OCI-LY7 (cell line): ENCODE measurements around the gene SCNN1B. TPM values are rescaled to one million over a fixed set of nuclear protein-coding genes. Genes with fewer than 3 reads are reported as not detected.

Experiments
- BruUV-seq: library from RNA; stranded (reverse); fragments of 400-500 nt; replicated peaks from 2 replicates; lab custom pipeline; 2021; lab: Mats Ljungman, UMichigan
- CTCF ChIA-PET: fragments of 300-600 bp; sonication (Branson Sonifier 250); formaldehyde crosslinking; loops from one replicate; lab custom pipeline; 2022; ENCODE audit warnings: antibody characterized with exemption; ENCODE audit not compliant: unreplicated experiment; lab: Charles Lee
- POLR2A ChIA-PET: fragments of 300-600 bp; sonication (Branson Sonifier 250); formaldehyde crosslinking; loops from one replicate; lab custom pipeline; 2022; ENCODE audit warnings: antibody characterized with exemption; lab: Charles Lee
- DNase-seq: peaks from one replicate; pipeline ENCODE4 v3.0.0-alpha.2; 2015; ENCODE audit warnings: low spot score
- H2AFZ ChIP-seq: fragments of 200-600 bp; sonication (generic), shearing (Covaris generic); 2 replicates; pipeline ENCODE4 v1.6.1; 2014; ENCODE audit warnings: mild to moderate bottlenecking, antibody characterized with exemption, low read length, moderate library complexity
- H3K27ac ChIP-seq: fragments of 200-600 bp; sonication (generic); 2 replicates; pipeline ENCODE4 v1.5.1; 2014; ENCODE audit warnings: mixed run types, low read depth, mild to moderate bottlenecking, moderate library complexity, low read length, inconsistent platforms; ENCODE audit not compliant: poor library complexity, severe bottlenecking
- H3K36me3 ChIP-seq: fragments of 200-600 bp; sonication (generic); 2 replicates; pipeline ENCODE4 v1.6.1; 2014; ENCODE audit warnings: mild to moderate bottlenecking, antibody characterized with exemption, low read length, moderate library complexity, mixed read lengths; ENCODE audit not compliant: insufficient read depth
- H3K4me1 ChIP-seq: fragments of 200-600 bp; sonication (generic); 2 replicates; pipeline ENCODE4 v1.5.1; 2014; ENCODE audit warnings: mild to moderate bottlenecking, low read length; ENCODE audit not compliant: insufficient read depth, poor library complexity, severe bottlenecking
- H3K4me2 ChIP-seq: fragments of 200-600 bp; sonication (generic); 2 replicates; pipeline ENCODE4 v1.6.1; 2014; ENCODE audit warnings: mild to moderate bottlenecking, low read length
- H3K4me3 ChIP-seq: fragments of 200-600 bp; sonication (generic); 2 replicates; pipeline ENCODE4 v1.5.1; 2014; ENCODE audit warnings: mild to moderate bottlenecking, low read depth, low read length; ENCODE audit not compliant: poor library complexity, severe bottlenecking
- H3K79me2 ChIP-seq: fragments of 200-600 bp; sonication (generic); 2 replicates; pipeline ENCODE4 v1.6.1; 2016; ENCODE audit warnings: low read depth, mild to moderate bottlenecking, low read length, moderate library complexity, mixed read lengths; ENCODE audit not compliant: insufficient read depth
- H3K9me2 ChIP-seq: fragments of 200-600 bp; sonication (generic); 2 replicates; pipeline ENCODE4 v1.6.1; 2016; ENCODE audit warnings: mild to moderate bottlenecking, low read length, mixed read lengths; ENCODE audit not compliant: insufficient read depth
- H3K9me3 ChIP-seq: fragments of 200-600 bp; sonication (generic); 2 replicates; pipeline ENCODE4 v1.6.1; 2014; ENCODE audit warnings: mild to moderate bottlenecking, mixed run types, low read length, mixed read lengths
- H4K20me1 ChIP-seq: fragments of 200-600 bp; sonication (generic); 2 replicates; pipeline ENCODE4 v1.6.1; 2014; ENCODE audit warnings: mild to moderate bottlenecking, antibody characterized with exemption, low read length, moderate library complexity, mixed read lengths; ENCODE audit not compliant: insufficient read depth
- EZH2phosphoT487 ChIP-seq: fragments of 200-600 bp; sonication (generic); IDR thresholded peaks from 2 replicates; pipeline ENCODE4 v1.6.1; 2018; ENCODE audit warnings: low read depth, borderline replicate concordance, mild to moderate bottlenecking, mixed run types, antibody characterized with exemption, low read length, moderate library complexity, mixed read lengths
- intact Hi-C: fragments of 100-400 bp; cut with micrococcal nuclease; formaldehyde crosslinking; loops from one replicate; pipeline ENCODE4 v1.10.0; 2022; ENCODE audit not compliant: unreplicated experiment
- total RNA-seq, 2 experiments: library from RNA; depleted of rRNA in 1 of 2; stranded (reverse); fragments of >200 nt in 1 of 2; shearing (Covaris generic) in 1 of 2; gene quantifications; 2 replicates each; pipeline ENCODE4 v1.2.3, GENCODE V29; 2014 to 2022
- TF ChIP-seq, protein P1 (sequence below): fragments of 200-600 bp; sonication (generic); conservative IDR thresholded peaks from 2 replicates; pipeline ENCODE4 v1.5.1; 2014; ENCODE audit warnings: mild to moderate bottlenecking, antibody characterized with exemption, low read length, moderate library complexity, mixed read lengths

SCNN1B gene
- total RNA-seq, 2 experiments from 2014 or later, result 0.23 TPM; not detected in 1

DNA sequence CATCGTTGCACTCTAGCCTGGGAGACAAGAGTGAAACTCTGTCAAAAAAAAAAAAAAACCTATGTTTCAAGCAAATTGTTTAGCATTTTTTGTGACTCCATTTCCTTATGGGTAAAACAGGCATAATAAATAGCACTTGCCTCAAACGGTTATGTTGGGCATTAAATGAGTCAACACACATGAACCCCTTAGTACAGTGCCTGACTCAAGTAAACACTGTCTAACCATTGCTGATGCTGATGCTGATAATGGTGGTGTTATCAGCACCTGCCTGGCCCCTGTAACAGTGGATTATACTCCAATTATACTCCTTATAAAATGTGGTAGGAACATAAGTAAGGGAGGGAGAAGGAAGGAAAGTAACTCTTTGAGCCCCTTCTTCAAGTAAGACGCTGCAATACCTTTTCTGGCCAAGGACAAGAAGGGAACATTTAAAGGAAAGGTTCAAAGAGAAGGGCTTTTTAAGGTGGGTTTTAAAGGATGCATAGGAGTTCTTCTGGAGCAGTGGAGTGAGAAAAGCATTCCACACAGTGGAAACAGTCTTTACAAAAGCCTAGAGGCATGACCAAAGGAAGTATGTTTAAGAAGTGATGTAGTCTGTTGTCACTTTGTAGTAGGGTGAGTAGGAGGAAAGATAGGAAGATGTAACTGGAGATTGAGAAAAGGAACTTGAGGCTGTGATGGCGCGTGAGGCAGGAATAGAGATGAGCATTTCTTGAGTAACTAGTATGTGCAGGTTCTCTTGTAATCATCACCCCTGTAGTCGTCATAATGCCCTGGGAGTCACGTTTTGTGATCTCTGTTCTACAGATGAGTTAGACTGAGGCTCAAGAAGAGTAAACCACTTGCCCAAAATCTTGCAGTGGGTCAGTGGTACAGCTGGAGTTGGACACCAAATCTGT is 4.3 kb downstream of the SCNN1B start:
- no TSS peak for BruUV-seq
- H3K4me1 ChIP-seq, result no peaks in the 10 kb centered on the region
- H3K9me3 ChIP-seq, result 0 out of 2 replicates have a peak, but pooled peaks cover 9% of the 10 kb centered on the region
- H3K36me3 ChIP-seq, result no peaks in the 10 kb centered on the region
- CTCF ChIA-PET, result no interaction called here
- no peak overlapping the region for H3K27ac ChIP-seq
- DNase-seq, result no peak
- intact Hi-C loops, result no loop called here
- no peak overlapping the region for H2AFZ ChIP-seq
- no peaks in the 10 kb centered on the region for H3K79me2 ChIP-seq
- H3K9me2 ChIP-seq, result no peaks in the 10 kb centered on the region
- no peak overlapping the region for H3K4me2 ChIP-seq
- TF ChIP-seq, protein P1, sequence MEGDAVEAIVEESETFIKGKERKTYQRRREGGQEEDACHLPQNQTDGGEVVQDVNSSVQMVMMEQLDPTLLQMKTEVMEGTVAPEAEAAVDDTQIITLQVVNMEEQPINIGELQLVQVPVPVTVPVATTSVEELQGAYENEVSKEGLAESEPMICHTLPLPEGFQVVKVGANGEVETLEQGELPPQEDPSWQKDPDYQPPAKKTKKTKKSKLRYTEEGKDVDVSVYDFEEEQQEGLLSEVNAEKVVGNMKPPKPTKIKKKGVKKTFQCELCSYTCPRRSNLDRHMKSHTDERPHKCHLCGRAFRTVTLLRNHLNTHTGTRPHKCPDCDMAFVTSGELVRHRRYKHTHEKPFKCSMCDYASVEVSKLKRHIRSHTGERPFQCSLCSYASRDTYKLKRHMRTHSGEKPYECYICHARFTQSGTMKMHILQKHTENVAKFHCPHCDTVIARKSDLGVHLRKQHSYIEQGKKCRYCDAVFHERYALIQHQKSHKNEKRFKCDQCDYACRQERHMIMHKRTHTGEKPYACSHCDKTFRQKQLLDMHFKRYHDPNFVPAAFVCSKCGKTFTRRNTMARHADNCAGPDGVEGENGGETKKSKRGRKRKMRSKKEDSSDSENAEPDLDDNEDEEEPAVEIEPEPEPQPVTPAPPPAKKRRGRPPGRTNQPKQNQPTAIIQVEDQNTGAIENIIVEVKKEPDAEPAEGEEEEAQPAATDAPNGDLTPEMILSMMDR, result no peak
- no peak for TF ChIP-seq EZH2phosphoT487
- H3K4me3 ChIP-seq, result no peak overlapping the region
- POLR2A ChIA-PET, result interaction anchor here (0.6 kb wide), 1 partner anchor 18 kb away, joined by 3 read pairs; no protein-coding TSS in a partner anchor
- no peaks in the 10 kb centered on the region for H4K20me1 ChIP-seq

DNA sequence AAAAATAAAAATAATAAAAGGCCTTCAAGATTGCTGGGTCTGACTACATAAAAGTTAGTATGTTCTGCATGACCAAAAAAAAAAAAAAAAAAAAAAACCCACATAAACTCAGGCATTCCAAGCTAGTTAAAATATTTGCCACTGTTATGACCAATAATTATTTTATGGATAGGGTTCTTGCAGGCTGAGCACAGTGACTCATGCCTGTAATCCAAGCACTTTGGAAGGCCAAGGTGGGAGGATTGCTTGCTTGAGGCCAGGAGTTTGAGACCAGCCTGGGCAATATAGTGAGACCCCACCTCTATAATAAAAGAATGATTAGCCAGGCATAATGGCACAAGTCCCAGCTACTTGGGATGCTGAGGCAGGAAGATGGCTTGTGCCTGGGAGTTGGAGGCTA is 8.1 kb downstream of the SCNN1B start:
- BruUV-seq, result no TSS peak
- no peak for DNase-seq
- TF ChIP-seq, protein P1, result no peak
- Histone ChIP-seq H2AFZ (no peak overlapping the region), H3K9me2 (no peaks in the 10 kb centered on the region), H3K4me2 (no peak overlapping the region), H3K79me2 (no peaks in the 10 kb centered on the region), H4K20me1 (no peaks in the 10 kb centered on the region), H3K27ac (no peak overlapping the region), H3K36me3 (no peaks in the 10 kb centered on the region), H3K4me3 (no peak overlapping the region), H3K4me1 (no peaks in the 10 kb centered on the region), H3K9me3 (0 out of 2 replicates have a peak, but pooled peaks cover 9% of the 10 kb centered on the region)
- CTCF ChIA-PET, result no interaction called here
- intact Hi-C loops, result no loop called here
- POLR2A ChIA-PET, result interaction anchor here (0.6 to 0.9 kb wide), 3 partner anchors 9 to 22 kb away, joined by 3 to 5 read pairs (median 3); no protein-coding TSS in a partner anchor

DNA sequence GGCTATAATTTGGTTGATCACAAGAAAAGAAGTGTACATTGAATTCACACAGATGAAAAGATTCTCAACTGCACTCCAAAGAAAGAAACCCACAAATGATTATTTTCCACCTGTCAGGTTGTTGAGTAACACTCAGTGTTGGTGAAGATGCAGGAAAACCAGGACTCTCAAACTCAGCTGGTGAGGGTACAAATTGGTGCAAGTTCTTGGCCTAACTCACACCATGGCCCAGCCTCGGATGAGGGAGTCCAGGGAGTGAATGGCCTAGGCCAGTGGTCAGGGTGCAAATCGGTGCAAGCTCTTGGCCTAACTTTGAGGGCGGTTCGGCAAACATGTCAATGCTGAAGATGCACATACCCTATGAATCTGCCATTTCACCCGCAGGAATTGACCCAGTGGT is 8.6 kb downstream of the SCNN1B start:
- no peak for DNase-seq
- ChIA-PET POLR2A (interaction anchor here (0.6 to 0.9 kb wide), 3 partner anchors 9 to 22 kb away, joined by 3 to 5 read pairs (median 3); no protein-coding TSS in a partner anchor), CTCF (no interaction called here)
- BruUV-seq, result no TSS peak
- H3K4me2 ChIP-seq, result no peak overlapping the region
- H3K4me1 ChIP-seq, result no peaks in the 10 kb centered on the region
- no peaks in the 10 kb centered on the region for H3K9me2 ChIP-seq
- H2AFZ ChIP-seq, result no peak overlapping the region
- H3K36me3 ChIP-seq, result no peaks in the 10 kb centered on the region
- TF ChIP-seq EZH2phosphoT487, result no peak
- TF ChIP-seq, protein P1, result no peak
- H3K79me2 ChIP-seq, result no peaks in the 10 kb centered on the region
- no peak overlapping the region for H3K27ac ChIP-seq
- no peak overlapping the region for H3K4me3 ChIP-seq
- intact Hi-C loops, result no loop called here
- H4K20me1 ChIP-seq, result no peaks in the 10 kb centered on the region
- 0 out of 2 replicates have a peak, but pooled peaks cover 9% of the 10 kb centered on the region for H3K9me3 ChIP-seq
